ENCODE results near the gene PRLR.

DNA sequence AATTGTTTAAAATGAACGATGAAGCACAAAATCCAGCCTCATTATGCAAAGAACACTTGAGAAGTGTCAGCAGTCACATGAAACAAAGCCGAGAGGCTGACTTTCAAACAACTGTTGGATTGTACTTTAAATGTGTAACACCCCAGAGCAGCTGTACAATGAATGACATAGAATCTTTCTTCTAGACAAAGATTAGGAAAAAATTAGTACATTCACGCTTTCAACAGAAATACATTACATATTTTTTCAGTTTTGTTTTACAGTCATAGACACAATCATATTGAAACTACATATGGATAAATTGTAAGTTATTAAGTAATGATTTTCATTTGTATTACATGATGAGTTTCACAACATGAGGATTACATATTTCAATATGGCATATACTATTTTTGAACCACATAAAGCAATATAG is 171.9 kb downstream of the PRLR start:
- TF ChIP-seq YY1 (IDR thresholded peaks at IDR 0.05; ENCODE audit: insufficient read depth, insufficient read length) (no peak), SUZ12 (IDR thresholded peaks at IDR 0.05; ENCODE audit: extremely low read depth, insufficient read depth, insufficient read length) (no peak)
